ENCODE measurements around the gene RCN1.

- no peak for TF ChIP-seq CTCF (IDR thresholded peaks at IDR 0.05)
- TF ChIP-seq POLR2AphosphoS5 (IDR thresholded peaks at IDR 0.05; ENCODE audit: insufficient read depth in 1 of 2, low read depth in 1 of 2): no peak
- no peak for TF ChIP-seq POLR2A (IDR thresholded peaks at IDR 0.05)
These were observed 11.3 kb upstream of the RCN1 start for GRCh38 chr11:32079553-32079952.
